H7 (cell line): ENCODE measurements around the gene SNX15. TPM values are rescaled to one million over a fixed set of nuclear protein-coding genes. Genes with fewer than 3 reads are reported as not detected.
"Not testable (repeated sequence)": the region's sequence is repeated elsewhere in the genome, so short reads cannot be mapped to it uniquely, and the experiment has no call there.

ENCODE experiments used
- DNase-seq: peaks from one replicate; pipeline ENCODE4 v3.0.0; 2012
- H3K27me3 ChIP-seq: 2 replicates; pipeline ENCODE4 v1.6.0; 2011; ENCODE audit warnings: mild to moderate bottlenecking, low read length; ENCODE audit not compliant: control insufficient read depth, insufficient read depth
- H3K36me3 ChIP-seq: replicated peaks from 2 replicates; pipeline ENCODE4 v1.5.1; 2011; ENCODE audit warnings: low read length; ENCODE audit not compliant: control insufficient read depth, insufficient read depth
- H3K4me3 ChIP-seq: 2 replicates; pipeline ENCODE4 v1.5.1; 2011; ENCODE audit warnings: low read depth, mild to moderate bottlenecking, control low read depth, low read length, moderate library complexity; ENCODE audit not compliant: insufficient read depth
- total RNA-seq: library from RNA; depleted of rRNA; stranded (reverse); fragments of >200 nt; shearing (Covaris generic); gene quantifications from 2 replicates; pipeline ENCODE4 v1.2.3, GENCODE V29; 2014; rRNA removed

The SNX15 gene
- 11.8 and 12.7 TPM in 2 replicates for total RNA-seq

DNA sequence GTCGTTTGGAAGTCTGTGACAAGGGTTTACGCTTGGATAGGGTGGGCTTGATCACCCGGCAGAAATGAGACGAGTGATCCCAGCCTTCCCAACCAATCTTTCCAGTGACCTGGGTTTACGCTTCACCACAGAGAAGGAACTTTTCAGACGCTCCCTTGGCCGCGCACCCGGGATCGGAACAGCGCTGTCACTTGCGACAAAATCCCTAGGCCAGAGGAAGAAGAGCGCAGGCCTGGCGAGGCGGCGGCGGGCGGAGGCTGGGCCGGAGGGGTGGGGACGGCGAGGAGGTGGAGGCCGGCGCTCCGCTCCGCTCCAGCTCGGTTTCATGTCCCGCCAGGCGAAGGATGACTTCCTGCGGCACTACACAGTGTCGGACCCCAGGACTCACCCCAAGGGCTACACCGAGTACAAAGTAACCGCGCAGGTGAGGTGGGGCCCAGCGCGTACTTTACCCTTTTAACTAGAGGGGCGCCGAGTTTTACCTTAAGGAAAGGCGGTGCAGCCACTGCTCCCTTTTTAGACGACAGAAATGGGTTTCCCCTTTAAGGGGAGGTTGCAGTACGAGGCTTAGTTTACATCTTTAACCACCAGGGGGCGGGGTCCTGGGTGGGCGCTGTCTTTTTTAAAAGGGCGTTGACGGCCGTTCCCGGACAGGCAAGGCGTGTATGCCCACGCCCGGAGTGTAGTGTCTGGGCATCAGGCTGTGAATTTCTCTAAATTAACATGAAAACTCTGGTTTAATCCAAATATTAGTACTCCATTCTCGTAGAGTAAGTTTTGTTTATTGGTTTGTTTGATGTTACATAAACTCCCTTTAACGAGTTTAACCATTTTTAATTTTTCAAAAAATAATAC is at the start of gene SNX15:
Gene SNX15 (plus strand): TSS at position 227 of the 855 bp plus-strand sequence. CDS start 99 bp downstream, at position 326.
- no peaks in the 10 kb centered on the region for H3K36me3 ChIP-seq
- DNase-seq: peak; percentile 97

GRCh38 chr11:64983339-64983738 is 43.9 kb upstream of the SNX15 start:
- not testable (repeated sequence) for H3K36me3 ChIP-seq, DNase-seq, H3K4me3 ChIP-seq, H3K27me3 ChIP-seq

More for the DNA sequence above, at the start of gene SNX15:
- Histone ChIP-seq H3K27me3 (no peaks in the 10 kb centered on the region), H3K4me3 (peak within 1 kb of the TSS; percentile 47)

DNA sequence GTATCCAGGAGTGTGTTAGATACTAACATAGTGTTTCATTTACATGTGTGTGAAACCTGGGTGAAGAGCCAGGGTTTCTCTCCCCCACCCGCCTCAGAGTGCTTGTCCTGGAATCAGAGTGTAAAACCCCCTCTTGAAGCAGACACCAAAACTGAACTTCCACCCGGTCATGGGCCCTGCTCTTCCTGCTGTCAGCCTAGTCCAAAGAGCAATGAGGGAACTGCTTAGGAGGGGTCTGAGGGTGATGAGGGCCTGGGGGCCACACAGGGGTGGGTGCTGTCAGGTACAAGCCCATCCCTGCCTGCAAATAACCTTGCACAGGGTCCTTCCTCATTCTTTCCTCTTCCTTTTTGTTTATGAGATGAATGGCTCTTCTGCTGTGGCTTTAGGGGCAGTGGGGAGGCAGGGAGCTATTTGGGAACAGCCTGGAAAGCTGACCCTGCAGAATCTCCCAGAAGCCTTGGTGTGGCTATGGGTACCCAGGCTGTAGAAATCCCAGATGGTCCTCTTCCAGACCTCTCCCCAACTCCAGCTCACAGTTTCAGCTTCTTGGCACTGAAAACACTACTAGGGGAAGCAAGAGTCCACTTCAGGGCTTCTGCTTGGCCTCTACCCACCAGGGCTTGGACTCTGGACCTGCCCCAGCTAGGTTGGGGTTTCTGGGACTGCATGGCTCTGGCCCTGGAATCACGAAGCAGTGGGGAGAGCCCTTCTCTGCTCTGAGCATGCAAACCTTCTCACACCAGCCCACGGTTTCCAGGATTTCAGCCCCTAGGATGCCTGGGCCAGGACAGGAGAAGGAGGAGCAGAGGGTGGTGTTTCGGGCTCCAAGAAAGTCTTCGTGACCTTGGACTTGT is 39.0 kb upstream of the SNX15 start:
- Histone ChIP-seq H3K27me3 (no peaks in the 10 kb centered on the region), H3K4me3 (no peak overlapping the region), H3K36me3 (no peaks in the 10 kb centered on the region)
- peak; percentile 10 for DNase-seq

- peak; percentile 43 for DNase-seq
- Histone ChIP-seq H3K36me3 (no peaks in the 10 kb centered on the region), H3K27me3 (no peaks in the 10 kb centered on the region), H3K4me3 (no peak overlapping the region)
Observed at GRCh38 chr11:64989416-64989815, 37.8 kb upstream of the SNX15 start.

DNA sequence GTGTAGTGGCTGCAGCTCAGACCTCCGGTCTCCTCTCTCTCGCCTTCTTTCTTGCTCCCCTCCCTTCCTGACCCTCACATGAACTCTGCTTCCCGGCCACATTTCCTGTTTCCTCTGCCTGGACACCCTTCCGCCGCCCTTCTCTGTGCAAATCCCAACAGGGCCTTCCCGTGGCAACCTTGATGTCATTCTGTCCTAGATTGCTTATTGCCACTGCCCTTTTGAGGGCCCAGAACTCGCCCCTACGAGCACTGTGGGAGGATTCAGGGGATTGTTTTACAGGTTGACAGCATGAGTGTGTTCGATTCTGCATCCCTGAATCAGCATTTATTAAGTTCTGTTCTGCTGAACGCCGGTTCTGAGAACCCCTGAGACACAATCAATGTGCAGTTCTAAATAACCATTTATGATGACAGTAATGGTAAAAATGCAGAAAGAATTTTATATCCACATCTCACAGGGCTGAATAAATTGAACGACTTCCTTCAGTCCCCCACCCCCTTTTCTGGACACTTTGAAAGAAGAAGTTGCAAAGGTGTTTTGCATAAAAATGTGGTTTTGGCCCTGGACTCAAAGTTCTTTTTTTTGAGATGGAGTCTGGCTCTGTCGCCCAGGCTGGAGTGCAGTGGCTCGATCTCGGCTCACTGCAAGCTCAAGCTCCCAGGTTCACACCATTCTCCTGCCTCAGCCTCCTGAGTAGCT is 36.9 kb upstream of the SNX15 start:
- DNase-seq: peak; percentile 19
- H3K27me3 ChIP-seq: no peaks in the 10 kb centered on the region
- no peaks in the 10 kb centered on the region for H3K36me3 ChIP-seq
- H3K4me3 ChIP-seq: no peak overlapping the region

DNA sequence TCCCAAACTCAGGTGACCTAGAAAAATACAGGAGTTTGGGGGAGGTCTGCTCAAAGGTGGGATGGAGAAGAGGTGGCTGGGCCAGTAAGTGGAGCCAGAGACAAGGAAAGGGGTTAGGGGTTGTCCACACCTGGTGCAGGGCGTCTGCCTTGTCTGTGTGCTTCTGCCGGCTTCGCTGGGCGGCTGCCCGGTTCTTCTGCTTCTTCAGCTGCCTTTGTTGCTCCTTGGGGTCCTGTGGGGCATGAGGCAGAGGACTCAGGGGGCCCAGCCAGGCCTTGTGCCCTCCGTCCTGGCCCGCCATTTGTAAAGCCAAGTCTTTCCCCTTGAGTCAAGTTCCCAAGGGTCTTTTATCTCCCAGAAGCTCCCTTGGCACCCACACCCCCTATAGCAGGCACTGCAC is 32.9 kb upstream of the SNX15 start:
- DNase-seq: peak; percentile 22
- H3K36me3 ChIP-seq: no peaks in the 10 kb centered on the region
- no peaks in the 10 kb centered on the region for H3K27me3 ChIP-seq
- no peak overlapping the region for H3K4me3 ChIP-seq

- H3K36me3 ChIP-seq: no peaks in the 10 kb centered on the region
- no peaks in the 10 kb centered on the region for H3K27me3 ChIP-seq
- no peak overlapping the region; the same call in 1 of the 2 replicates for H3K4me3 ChIP-seq
- DNase-seq: no peak
Observed at GRCh38 chr11:64996327-64996709, 30.9 kb upstream of the SNX15 start.

GRCh38 chr11:64996710-64997380 is 30.4 kb upstream of the SNX15 start, which contains the start of gene BATF2:
Gene BATF2, minus strand, starts transcription at chr11:64996971. Its CDS starts 57 bp downstream, at chr11:64996914.
- DNase-seq: peak; percentile 93
- no peaks in the 10 kb centered on the region for H3K27me3 ChIP-seq
- no peak within 1 kb of the TSS; the same call in 1 of the 2 replicates for H3K4me3 ChIP-seq
- no peaks in the 10 kb centered on the region for H3K36me3 ChIP-seq

- DNase-seq: no peak
- no peak overlapping the region for H3K4me3 ChIP-seq
Observed at GRCh38 chr11:64998141-64998540, 29.1 kb upstream of the SNX15 start.

DNA sequence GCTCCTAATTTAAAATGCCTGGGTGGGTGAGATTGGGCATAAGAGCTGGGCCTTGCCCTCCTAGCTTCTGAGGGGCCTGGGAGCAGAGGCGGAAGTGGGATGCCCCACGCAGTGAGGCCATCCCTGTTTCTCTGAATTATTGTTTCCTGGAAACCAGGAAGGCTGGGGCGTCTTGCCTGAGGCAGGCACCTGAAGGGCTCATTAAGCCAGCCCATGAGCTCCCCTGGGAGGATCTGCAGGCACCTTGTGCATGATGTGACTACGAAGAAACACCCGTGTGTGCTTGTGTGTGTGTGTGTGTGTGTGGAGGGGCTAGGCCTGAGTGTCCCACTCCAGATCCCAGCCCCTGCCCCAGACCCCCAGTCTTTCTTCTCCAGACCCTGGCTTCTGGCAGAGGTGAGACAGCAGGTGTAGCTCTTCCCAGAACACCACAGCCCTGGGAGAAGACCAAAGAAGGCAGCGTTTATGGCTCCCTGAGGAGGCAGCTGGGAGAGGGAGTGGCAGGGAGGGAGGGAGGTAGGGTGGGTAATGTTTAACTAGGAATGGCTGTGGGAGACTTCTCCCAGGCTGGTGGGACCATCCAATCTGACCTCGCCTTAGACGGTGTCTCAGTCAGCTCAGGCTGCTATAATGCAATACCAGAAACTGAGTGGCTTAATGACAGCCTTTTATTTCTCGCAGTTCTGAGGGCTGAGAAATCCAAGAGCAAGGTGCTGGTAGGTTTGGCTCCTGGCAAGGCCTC is 28.4 kb upstream of the SNX15 start:
- no peak for DNase-seq
- no peaks in the 10 kb centered on the region for H3K27me3 ChIP-seq
- no peak overlapping the region for H3K4me3 ChIP-seq
- no peaks in the 10 kb centered on the region for H3K36me3 ChIP-seq

More at GRCh38 chr11:64998141-64998540, 29.1 kb upstream of the SNX15 start:
- H3K36me3 ChIP-seq: no peaks in the 10 kb centered on the region
- H3K27me3 ChIP-seq: no peaks in the 10 kb centered on the region

DNA sequence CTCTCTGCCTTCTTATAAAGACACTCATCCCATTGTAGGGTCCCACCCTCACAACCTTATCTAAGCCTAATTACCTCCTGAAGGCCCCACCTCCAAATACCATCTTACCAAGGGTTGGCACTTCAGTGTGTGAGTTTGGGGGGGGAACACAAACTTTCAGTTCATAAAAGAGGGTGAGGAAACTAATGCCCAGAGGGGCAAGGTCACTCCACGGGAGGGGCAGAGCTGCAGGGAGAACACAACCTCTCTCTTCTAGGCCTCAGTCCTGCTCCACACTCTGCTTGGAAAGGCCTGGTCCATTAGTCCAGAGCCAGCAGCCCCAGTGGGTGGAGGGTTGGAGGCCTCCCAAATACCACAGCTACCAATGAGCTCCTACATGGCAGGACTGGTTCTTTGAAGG is 27.8 kb upstream of the SNX15 start:
- DNase-seq: no peak
- no peaks in the 10 kb centered on the region for H3K27me3 ChIP-seq
- no peak overlapping the region for H3K4me3 ChIP-seq
- no peaks in the 10 kb centered on the region for H3K36me3 ChIP-seq

DNA sequence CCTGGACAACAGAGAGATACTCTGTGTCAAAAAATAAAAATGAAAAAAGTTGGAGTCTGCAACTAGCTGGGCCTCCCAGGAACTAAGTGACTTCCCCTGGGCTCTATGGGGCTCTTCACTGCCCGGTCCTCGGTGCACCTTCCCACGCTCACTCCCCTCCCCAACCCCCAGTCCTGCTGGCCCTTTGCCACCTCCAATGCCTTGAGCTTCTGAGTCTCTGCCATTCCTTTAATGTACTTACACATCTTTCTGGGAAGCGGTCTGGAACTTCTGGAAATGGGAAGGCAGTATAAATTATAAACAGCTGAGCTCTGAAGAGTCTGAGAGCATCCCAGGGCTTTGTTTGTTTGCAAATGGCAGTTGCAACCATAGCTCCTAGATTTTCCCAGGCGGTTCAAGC is 24.5 kb upstream of the SNX15 start:
- H3K4me3 ChIP-seq: no peak overlapping the region
- no peaks in the 10 kb centered on the region for H3K27me3 ChIP-seq
- no peak for DNase-seq
- H3K36me3 ChIP-seq: no peaks in the 10 kb centered on the region

- H3K4me3 ChIP-seq: no peak overlapping the region
- peak; percentile 65 for DNase-seq
Observed at GRCh38 chr11:65003282-65003681, 24.0 kb upstream of the SNX15 start.

More at GRCh38 chr11:65003282-65003681, 24.0 kb upstream of the SNX15 start:
- no peaks in the 10 kb centered on the region for H3K36me3 ChIP-seq
- no peaks in the 10 kb centered on the region for H3K27me3 ChIP-seq
